WI38 (cell line): ENCODE results near the gene LY6G6D.

Experiments used
- H3K4me3 ChIP-seq: 2 replicates; pipeline ENCODE4 v1.5.1; 2011; ENCODE audit warnings: low read depth, mild to moderate bottlenecking, control low read depth, low read length
- TF ChIP-seq, protein P1 (sequence below): IDR thresholded peaks from 2 replicates; pipeline ENCODE4 v1.5.1; 2012; ENCODE audit warnings: low read depth, mild to moderate bottlenecking, control low read depth, low read length

LY6G6D gene

DNA sequence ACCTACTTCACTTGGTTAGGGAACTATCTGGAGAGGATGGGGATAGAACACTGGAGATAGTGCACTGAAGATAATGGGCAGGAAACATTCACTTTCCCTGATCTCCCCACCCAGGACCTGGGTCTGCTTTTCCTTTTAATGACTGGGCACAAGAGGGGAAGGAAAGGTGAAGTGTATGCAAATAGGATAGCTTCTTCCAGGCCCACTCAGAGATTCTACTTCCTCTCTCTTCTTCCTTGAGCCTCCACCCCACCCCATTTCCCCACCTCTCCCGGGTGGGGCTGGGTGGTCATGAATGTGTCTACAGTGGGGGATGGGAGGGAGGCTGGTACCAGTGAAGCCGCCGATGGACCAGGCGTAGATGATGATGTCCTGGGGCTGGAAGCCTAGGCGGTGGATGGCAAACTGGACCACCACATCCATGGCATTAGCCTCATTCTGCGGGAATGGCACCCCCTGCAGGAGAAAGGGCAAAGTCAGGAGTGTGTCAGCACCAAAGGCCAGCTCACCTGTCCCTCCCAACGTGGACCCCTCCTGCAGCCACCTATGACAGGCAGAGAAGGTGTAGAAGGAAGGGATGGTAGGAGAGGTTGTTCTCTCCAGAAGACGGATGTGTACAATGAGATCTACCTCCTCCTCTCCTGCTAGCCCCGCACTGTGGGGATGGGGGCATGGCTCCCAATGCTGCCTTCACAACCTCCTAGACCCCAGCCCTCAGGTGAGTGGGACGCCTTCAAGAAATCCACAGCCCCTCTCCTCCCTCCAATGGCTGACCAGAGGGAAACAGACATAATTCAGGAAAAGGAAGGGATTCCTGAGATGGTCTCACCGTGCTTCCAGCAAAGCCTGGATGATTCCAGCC is 25.7 kb upstream of the LY6G6D start:
- TF ChIP-seq, protein P1, sequence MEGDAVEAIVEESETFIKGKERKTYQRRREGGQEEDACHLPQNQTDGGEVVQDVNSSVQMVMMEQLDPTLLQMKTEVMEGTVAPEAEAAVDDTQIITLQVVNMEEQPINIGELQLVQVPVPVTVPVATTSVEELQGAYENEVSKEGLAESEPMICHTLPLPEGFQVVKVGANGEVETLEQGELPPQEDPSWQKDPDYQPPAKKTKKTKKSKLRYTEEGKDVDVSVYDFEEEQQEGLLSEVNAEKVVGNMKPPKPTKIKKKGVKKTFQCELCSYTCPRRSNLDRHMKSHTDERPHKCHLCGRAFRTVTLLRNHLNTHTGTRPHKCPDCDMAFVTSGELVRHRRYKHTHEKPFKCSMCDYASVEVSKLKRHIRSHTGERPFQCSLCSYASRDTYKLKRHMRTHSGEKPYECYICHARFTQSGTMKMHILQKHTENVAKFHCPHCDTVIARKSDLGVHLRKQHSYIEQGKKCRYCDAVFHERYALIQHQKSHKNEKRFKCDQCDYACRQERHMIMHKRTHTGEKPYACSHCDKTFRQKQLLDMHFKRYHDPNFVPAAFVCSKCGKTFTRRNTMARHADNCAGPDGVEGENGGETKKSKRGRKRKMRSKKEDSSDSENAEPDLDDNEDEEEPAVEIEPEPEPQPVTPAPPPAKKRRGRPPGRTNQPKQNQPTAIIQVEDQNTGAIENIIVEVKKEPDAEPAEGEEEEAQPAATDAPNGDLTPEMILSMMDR = peak; percentile 44
- no peak overlapping the region for H3K4me3 ChIP-seq

DNA sequence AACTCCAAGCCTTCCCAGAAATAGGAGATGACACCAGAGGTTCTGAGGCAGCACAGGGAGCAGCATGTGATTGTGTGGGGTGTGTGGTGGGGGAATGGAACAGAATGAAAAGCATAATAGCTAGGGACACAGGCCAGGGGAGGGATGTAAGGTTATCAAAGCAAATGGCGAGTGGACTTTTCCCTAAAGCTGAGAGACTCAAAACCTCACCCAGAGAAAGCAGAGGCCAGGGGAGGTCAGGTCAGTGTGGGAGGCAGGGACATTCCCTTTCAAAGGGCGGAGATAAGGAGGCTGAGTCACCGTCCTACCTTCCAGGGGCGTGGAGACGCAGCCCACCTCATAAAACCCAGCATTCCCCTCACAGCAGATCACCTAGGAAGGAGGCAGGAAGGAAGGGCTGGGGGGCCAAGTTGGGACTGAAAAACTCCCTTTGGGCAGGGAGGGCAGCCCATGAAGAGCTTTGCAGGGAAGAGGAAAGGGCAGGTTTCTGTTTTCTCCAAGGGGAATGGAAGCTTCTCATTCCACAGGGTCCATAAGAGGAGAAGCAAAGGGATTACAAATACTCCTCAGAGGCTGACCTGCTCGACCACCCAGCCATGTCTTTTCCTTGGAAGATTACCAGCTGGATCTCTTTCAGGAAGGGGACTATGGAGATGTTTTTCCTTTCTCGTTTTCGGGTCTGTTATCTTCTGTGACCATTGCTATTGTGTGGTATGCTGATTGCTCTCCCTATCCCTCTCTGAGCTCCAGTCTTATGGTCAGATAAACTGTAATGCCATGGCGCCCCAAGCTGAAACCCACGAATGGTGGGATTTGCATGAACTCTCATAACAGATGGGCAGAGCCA is 24.7 kb upstream of the LY6G6D start:
- TF ChIP-seq, protein P1 = no peak
- no peak overlapping the region for H3K4me3 ChIP-seq

DNA sequence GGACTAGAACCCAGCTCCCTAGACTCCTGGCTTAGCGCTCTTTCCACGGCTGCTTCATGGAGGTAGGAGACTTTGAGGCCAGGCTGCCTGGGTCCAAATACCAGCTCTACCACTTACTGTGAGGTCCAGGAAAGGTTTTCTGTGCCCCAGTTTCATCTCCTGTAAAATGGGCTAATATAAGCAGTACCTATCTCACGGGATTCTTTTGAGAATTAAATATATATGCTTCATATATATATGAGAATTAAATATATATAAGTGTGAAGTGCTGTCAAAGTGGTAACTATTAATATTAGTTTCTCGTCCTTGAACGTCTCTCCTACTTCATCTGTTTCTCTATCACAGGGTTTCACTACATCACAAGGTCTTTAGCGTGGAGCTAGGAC is 24.1 kb upstream of the LY6G6D start:
- no peak overlapping the region for H3K4me3 ChIP-seq
- TF ChIP-seq, protein P1 = no peak

DNA sequence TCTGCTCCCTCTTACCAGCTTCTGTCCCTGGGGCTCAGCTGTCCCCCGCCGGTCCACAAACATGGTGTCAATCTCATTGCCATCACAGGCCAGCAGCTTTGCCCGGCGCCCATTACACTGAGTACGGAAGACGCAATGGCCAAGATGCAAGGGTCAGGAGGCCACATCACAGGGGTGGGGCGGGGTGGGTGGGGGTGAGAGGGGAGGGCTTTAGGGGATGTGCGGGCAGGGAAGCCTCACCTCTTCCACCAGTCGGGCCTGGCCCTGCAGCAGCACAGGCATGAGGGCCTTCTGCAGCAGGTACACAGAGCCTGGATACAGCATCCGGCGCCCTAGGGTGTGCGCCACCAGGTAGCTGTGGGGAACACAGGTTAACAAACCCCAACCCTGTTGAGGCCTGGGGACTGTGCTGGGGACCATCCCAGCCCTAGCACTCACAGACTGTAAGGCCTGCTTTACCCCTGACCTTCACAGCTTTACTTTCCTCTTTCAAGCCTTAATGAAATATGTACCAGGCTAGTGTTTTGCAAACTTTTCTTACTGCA is 23.5 kb upstream of the LY6G6D start:
- TF ChIP-seq, protein P1 = no peak
- no peak overlapping the region for H3K4me3 ChIP-seq

DNA sequence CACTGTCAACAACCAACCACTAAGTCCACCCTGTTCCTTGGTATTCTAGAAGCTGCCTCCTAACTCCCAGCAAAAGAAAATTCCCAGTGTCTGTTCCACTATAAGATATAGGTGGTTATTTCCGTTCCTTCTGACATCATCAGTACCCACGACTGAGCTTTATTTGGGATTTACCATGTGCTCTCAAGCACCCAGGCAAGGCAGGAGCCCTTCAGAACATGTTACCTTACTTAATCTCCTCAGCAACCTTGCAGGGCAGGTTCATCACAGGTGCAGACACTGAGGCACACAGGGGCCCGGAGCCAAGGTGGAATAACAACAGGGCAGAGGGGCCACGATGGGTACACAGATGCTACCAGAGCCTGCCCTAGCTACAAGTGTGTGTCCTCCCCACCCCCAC is 22.8 kb upstream of the LY6G6D start:
- no peak overlapping the region for H3K4me3 ChIP-seq
- TF ChIP-seq, protein P1 = no peak

DNA sequence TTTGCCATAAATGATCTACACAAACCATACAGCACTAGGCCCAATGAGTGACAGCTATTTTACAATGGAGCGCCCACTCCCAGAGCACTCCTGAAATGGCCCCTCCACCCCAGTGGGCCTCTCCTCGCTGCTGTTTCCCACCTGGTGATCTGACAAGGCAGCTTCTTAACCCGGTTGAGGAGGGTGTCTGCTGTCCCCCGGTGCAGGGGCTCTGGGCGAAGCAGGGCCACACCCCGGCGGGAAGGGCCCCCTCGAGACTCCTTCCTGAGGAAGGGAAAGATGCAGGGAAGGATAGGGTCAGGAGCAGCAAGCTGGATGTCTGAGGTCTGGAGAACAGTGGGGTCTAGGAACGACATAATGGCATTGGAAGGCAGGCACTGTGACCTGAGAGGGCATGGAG is 22.3 kb upstream of the LY6G6D start:
- TF ChIP-seq, protein P1 = no peak
- no peak overlapping the region for H3K4me3 ChIP-seq
